Stimulated activated memory B cell treated with anti-CD40 and anti-IgM and Interleukin-4, amounts not matched to agents 10 μg/mL and 1 μg/mL and 100 μg/mL, for 72 hours (primary cell): ENCODE results near the gene HDLBP.

Experiments used
- ATAC-seq: fragments of 150-1000 bp; cut with Tn5 transposase; 2 replicates; pipeline ENCODE4 v1.10.0; 2021
- H3K27ac Mint-ChIP-seq: one replicate; pipeline ENCODE4 v1.8.0; 2022; ENCODE audit warnings: mild to moderate bottlenecking, mixed read lengths
- H3K27me3 Mint-ChIP-seq: one replicate; pipeline ENCODE4 v1.8.0; 2022; ENCODE audit warnings: mixed read lengths
- H3K36me3 Mint-ChIP-seq: one replicate; pipeline ENCODE4 v1.8.0; 2022; ENCODE audit warnings: mixed read lengths
- H3K4me1 Mint-ChIP-seq: one replicate; pipeline ENCODE4 v1.8.0; 2022; ENCODE audit warnings: mixed read lengths
- H3K4me3 Mint-ChIP-seq: one replicate; pipeline ENCODE4 v1.8.0; 2022; ENCODE audit warnings: mild to moderate bottlenecking, moderate library complexity, mixed read lengths
- H3K9me3 Mint-ChIP-seq: one replicate; pipeline ENCODE4 v1.8.0; 2022; ENCODE audit warnings: mixed read lengths

HDLBP gene

DNA sequence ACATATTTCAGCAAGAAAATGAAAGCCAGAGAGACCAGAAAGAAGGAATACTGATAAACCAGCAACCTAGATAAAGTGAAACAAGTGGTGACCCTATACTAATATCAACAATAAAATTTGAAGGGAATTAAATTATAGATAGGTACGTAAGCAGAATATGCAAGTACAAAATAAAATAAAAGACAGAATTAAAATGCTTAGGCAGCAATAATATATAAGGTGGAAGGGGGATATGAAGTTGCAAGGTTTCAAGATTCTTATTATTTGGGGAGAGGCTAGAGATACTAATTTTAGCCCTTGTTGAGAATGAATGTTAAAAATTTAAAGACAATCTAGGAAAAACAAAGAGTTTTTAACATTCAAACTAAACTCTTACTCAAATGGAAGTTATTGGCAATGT is 39.6 kb downstream of the HDLBP start:
- Mint-ChIP-seq H3K27me3 (no peaks in the 10 kb centered on the region), H3K27ac (no peak overlapping the region), H3K36me3 (peaks cover 30% of the 10 kb centered on the region), H3K4me3 (no peak overlapping the region), H3K9me3 (peaks cover 9% of the 10 kb centered on the region), H3K4me1 (peaks cover 35% of the 10 kb centered on the region)
- ATAC-seq = no peak

GRCh38 chr2:241275504-241275903 is 40.0 kb downstream of the HDLBP start:
- no peak overlapping the region for H3K4me3 Mint-ChIP-seq
- H3K9me3 Mint-ChIP-seq = peaks cover 9% of the 10 kb centered on the region
- H3K36me3 Mint-ChIP-seq = peaks cover 30% of the 10 kb centered on the region
- peaks cover 39% of the 10 kb centered on the region for H3K4me1 Mint-ChIP-seq
- ATAC-seq = no peak
- no peak overlapping the region for H3K27ac Mint-ChIP-seq
- H3K27me3 Mint-ChIP-seq = no peaks in the 10 kb centered on the region

GRCh38 chr2:241274127-241274526 is 41.3 kb downstream of the HDLBP start:
- no peaks in the 10 kb centered on the region for H3K27me3 Mint-ChIP-seq
- no peak for ATAC-seq
- peaks cover 40% of the 10 kb centered on the region for H3K4me1 Mint-ChIP-seq
- peaks cover 9% of the 10 kb centered on the region for H3K9me3 Mint-ChIP-seq
- H3K27ac Mint-ChIP-seq = no peak overlapping the region
- no peak overlapping the region for H3K4me3 Mint-ChIP-seq
- peaks cover 32% of the 10 kb centered on the region for H3K36me3 Mint-ChIP-seq

DNA sequence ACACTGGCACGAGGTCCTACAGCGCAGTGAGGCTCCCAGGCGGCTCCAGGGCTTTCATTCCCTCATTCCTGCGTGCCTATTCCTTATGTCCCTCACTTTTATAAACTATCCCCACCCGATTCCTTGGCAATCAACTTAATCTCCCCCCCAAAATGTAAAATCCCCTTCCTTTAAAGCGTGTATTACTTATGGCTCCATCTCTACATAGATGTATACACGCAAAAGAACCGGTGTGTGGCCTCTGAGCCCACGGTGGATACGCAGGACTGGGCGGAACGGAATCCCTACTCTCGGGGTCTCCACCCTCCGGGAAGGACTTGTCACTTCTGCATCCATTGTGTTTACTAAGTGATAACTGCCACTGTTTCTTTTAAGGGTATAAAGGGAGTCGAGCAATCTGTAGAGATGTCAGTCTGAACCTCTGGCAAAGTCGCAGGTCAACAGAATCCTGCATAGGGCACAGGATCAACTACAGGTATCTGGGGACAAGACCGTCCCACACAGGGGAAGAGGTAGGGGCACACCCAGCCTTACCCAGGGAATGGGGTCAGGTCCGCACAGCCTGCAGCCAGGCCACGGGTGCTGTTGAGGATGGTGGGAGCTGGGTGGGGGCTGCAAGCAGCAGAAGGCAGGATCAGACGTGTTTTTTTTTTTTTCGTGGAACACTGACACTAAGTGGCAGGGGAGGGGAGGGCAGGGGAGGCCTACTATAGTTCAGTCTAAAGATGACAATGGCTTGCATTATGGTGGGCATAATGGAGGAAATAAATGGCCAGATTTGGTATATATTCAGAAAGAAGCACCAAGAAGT is 42.1 kb downstream of the HDLBP start:
- ATAC-seq = no peak
- Mint-ChIP-seq H3K4me1 (peaks cover 45% of the 10 kb centered on the region), H3K27me3 (no peaks in the 10 kb centered on the region), H3K9me3 (peaks cover 9% of the 10 kb centered on the region), H3K4me3 (peak overlapping the region; percentile 75), H3K36me3 (peaks cover 39% of the 10 kb centered on the region), H3K27ac (peak overlapping the region; percentile 72)

DNA sequence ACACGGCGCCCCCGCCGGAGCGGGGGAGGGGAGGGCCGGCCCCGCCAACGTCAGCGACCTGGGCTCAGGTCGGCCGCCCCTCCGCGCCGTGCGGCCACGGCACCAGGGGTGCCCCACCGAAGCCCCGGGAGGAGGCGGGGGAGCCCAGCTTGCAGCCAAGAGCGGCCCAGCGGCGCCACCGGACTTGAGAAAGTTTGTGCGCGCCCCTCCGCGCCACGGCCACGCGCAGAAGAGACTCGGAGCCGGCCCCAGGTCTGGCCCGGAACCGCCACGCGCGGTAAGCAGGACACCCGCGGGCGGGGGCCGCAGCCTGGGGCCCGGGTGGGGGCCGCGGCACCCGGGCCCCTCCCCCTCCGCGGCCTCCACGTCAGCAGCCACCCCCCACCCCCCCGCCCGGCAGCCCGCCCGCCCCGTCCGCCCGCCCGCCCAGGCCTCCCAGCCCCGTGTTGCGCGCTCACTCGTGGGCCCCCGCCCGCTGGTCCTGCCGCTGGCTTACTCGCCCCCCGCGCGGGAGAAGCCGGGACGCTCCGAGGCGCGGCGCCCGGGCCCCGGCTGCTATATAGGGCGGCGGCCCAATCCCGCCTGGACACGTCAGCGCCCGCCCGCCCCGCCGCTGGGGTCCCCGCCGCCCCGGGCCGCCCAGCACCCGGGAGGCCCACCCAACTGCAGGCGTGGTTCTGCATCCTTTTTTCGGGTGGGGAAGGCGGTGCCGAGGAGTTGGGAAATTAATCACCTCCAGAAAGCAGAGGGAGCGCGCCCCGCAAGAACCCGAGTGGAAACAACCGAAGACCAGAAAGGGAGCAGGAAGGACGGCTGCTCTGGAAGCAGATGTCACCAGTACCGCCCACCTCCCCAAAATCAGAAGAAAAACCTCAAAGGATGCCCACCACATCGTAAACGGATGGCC is 42.9 kb downstream of the HDLBP start:
- H3K9me3 Mint-ChIP-seq = peaks cover 9% of the 10 kb centered on the region
- H3K27me3 Mint-ChIP-seq = no peaks in the 10 kb centered on the region
- H3K27ac Mint-ChIP-seq = peak overlapping the region; percentile 85
- H3K36me3 Mint-ChIP-seq = peaks cover 45% of the 10 kb centered on the region
- peak overlapping the region; percentile 75 for H3K4me3 Mint-ChIP-seq
- ATAC-seq = peak; percentile 85
- peaks cover 53% of the 10 kb centered on the region for H3K4me1 Mint-ChIP-seq

DNA sequence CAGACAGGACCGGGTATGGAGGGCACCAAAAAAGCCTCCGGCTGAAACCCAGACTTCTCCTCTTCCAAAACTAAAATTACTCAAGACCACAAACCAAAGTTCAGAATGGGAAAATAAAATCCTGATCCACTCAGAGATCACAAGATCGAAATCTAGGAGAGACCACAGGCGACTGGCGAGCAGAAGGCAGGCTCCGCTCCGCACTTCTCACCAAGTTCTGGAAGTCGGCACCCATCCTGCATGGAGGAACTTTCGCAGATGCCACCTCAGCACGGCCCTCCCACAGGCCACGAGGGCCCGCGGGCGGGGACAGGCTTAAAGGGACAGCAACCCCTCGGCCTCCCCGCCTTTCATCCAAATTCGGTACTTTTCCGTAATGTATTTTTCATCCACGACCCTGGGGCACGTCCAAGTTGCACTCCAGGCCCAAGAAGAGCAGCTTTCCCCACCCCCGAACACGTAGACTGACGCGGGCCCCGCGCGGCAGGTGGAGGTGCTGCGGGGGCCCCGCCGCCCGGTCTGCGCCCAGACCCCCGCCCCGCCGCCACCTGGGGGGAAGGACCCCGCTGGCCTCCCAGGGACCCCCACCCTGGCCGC is 43.7 kb downstream of the HDLBP start:
- Mint-ChIP-seq H3K4me1 (peaks cover 54% of the 10 kb centered on the region), H3K27me3 (no peaks in the 10 kb centered on the region), H3K36me3 (peaks cover 46% of the 10 kb centered on the region), H3K9me3 (peaks cover 9% of the 10 kb centered on the region), H3K4me3 (peak overlapping the region; percentile 87), H3K27ac (peak overlapping the region; percentile 85)
- peak; percentile 79 for ATAC-seq

DNA sequence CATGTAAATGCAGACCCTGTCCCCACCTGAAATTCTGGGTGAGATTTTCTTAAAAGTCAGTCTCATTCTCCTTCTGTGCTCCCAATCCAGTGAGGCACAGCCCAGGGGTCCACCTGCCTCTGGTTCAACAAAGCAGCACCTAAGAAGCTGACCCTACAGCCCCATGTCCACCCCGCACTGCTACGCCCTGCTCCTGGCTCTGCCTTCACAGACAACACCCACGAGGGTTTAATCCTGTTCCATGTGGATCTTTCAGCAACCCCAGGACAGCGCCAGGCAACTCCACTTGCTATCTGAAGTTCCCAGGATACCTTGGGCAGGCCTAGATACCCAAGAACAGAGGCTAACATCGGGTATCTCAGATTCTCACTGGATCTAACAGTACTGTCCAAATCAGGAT is 44.9 kb downstream of the HDLBP start:
- Mint-ChIP-seq H3K4me1 (peaks cover 54% of the 10 kb centered on the region), H3K9me3 (peaks cover 6% of the 10 kb centered on the region), H3K4me3 (no peak overlapping the region), H3K27me3 (no peaks in the 10 kb centered on the region), H3K36me3 (peaks cover 46% of the 10 kb centered on the region), H3K27ac (peak overlapping the region; percentile 85)
- no peak for ATAC-seq

GRCh38 chr2:241269707-241270520 is 45.6 kb downstream of the HDLBP start:
- ATAC-seq = no peak
- Mint-ChIP-seq H3K9me3 (no peaks in the 10 kb centered on the region), H3K4me1 (peaks cover 54% of the 10 kb centered on the region), H3K36me3 (peaks cover 43% of the 10 kb centered on the region), H3K27me3 (no peaks in the 10 kb centered on the region), H3K4me3 (no peak overlapping the region), H3K27ac (no peak overlapping the region)

DNA sequence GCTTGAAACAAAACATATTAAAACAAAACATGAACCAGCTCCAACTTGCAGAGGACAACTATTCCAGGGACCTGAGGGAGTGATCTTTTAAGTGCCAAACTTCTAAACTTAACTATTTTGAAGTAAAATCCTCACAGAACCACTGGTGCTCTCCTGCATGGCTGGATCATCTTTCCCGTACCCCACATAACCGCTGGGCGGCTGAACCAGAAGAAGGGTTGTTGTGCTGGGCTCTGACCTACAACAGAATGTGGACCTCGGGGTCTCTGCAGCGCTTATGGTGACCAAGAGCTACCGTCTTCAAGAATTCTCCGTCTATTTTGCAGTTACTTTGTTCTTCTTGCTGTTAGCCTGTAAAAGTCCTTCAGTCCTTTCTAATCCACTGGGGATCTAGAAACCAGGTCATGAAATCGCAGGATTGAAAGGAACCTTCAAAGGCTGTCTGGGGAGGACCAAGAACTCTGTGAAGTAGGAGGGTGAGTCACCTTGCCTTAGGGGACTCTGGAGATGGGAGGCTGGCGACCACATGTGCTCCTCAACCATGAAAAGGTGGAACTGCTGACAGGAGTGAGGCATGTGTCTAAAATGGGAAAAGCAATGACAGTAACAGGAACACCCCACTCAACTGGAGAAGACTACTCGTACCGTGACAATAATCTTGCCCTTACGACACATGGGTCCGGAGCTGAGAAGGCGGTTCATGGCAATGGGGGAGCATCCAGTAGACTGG is 46.6 kb downstream of the HDLBP start:
- H3K36me3 Mint-ChIP-seq = peaks cover 40% of the 10 kb centered on the region

GRCh38 chr2:241268306-241268705 is 47.2 kb downstream of the HDLBP start:
- Mint-ChIP-seq H3K9me3 (no peaks in the 10 kb centered on the region), H3K4me3 (no peak overlapping the region), H3K36me3 (peaks cover 46% of the 10 kb centered on the region), H3K27me3 (no peaks in the 10 kb centered on the region), H3K27ac (no peak overlapping the region), H3K4me1 (peaks cover 39% of the 10 kb centered on the region)
- no peak for ATAC-seq

More for the DNA sequence above, 46.6 kb downstream of the HDLBP start:
- no peaks in the 10 kb centered on the region for H3K9me3 Mint-ChIP-seq
- no peaks in the 10 kb centered on the region for H3K27me3 Mint-ChIP-seq
- peaks cover 45% of the 10 kb centered on the region for H3K4me1 Mint-ChIP-seq
- H3K27ac Mint-ChIP-seq = no peak overlapping the region
- no peak overlapping the region for H3K4me3 Mint-ChIP-seq
- no peak for ATAC-seq

DNA sequence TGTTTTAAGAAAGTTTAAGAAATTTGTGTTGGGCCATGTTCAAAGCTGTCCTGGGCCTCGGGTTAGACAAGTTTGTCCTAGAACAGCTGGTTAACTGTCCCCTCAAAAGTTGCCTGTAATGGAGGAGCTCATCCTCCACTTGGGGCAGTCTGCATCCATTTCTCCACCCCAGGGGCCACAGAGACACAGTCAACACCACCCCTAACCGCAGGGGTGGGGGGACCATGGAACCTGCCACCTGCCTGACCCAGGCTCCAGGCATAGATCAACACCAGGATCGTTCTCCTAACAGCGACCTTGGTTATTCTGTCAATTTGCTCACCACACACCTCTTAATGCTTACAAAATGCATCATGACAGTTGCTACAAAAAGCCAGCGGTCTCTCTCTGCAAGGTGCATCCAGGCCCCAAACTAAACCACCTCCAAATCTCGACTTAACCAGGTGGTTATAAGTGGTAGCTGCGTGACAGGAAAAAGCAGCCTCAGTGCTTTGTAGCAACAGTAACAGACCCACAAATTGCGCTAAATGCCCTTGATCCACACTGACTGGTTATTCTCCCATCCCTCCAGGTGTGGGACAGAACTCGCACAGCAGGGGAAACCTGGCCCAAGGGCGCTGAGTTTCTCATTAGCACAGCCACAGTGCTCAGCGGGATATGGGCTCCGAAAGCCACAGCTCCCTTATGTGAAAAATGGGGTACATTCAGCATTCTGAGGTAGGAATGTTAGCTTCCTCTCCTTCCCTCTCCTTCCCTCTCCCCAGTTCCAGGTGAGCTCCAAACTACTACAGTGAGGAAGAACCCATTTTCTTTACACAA is 48.0 kb downstream of the HDLBP start:
- Mint-ChIP-seq H3K36me3 (peaks cover 54% of the 10 kb centered on the region), H3K4me1 (peaks cover 34% of the 10 kb centered on the region), H3K27ac (no peak overlapping the region), H3K9me3 (no peaks in the 10 kb centered on the region), H3K27me3 (no peaks in the 10 kb centered on the region), H3K4me3 (no peak overlapping the region)
- no peak for ATAC-seq

DNA sequence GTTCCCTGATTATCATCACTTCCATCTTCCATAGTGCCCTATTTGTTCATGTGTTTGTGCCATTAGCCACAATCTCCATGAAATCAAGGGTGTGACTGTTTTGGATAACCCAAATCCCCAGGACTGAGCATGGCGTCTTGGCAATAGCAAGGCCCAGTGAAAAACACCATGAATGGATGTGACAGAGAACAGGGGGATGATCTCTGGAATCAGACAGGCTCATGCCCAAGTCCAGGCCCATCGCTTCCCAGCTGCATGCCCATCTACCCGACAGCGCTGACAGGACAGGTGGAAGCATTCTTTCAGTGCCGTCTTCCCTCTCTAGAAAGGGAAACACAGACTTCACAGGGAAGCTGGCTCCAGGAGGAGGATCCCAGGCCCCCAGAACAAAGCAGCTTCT is 50.0 kb downstream of the HDLBP start:
- peaks cover 70% of the 10 kb centered on the region for H3K36me3 Mint-ChIP-seq
- no peaks in the 10 kb centered on the region for H3K9me3 Mint-ChIP-seq
- H3K27me3 Mint-ChIP-seq = no peaks in the 10 kb centered on the region
- no peak for ATAC-seq
- peaks cover 20% of the 10 kb centered on the region for H3K4me1 Mint-ChIP-seq
- H3K4me3 Mint-ChIP-seq = no peak overlapping the region
- H3K27ac Mint-ChIP-seq = no peak overlapping the region

- peaks cover 74% of the 10 kb centered on the region for H3K36me3 Mint-ChIP-seq
- H3K4me3 Mint-ChIP-seq = no peak overlapping the region
- no peak for ATAC-seq
- peaks cover 5% of the 10 kb centered on the region for H3K4me1 Mint-ChIP-seq
- no peaks in the 10 kb centered on the region for H3K27me3 Mint-ChIP-seq
- H3K9me3 Mint-ChIP-seq = no peaks in the 10 kb centered on the region
- H3K27ac Mint-ChIP-seq = no peak overlapping the region
Observed at GRCh38 chr2:241263061-241263460, 52.4 kb downstream of the HDLBP start.
